GM12891 (cell line): Measurements from ENCODE around the gene WNK1.

Source experiments
- PAX5 ChIP-seq: IDR thresholded peaks from 2 replicates; pipeline ENCODE4 v1.6.1; 2011; ENCODE audit warnings: low read length, moderate library complexity, mild to moderate bottlenecking; ENCODE audit not compliant: insufficient read depth, severe bottlenecking
- POLR2A ChIP-seq: IDR thresholded peaks from 2 replicates; pipeline ENCODE4 v1.6.1; 2011; ENCODE audit warnings: low read depth, low read length, control low read depth
- POLR2AphosphoS5 ChIP-seq: IDR thresholded peaks from 2 replicates; pipeline ENCODE4 v1.6.1; 2011; ENCODE audit warnings: low read depth, low read length, control low read depth
- POU2F2 ChIP-seq: IDR thresholded peaks from 2 replicates; pipeline ENCODE4 v1.6.1; 2011; ENCODE audit warnings: low read depth, mild to moderate bottlenecking, control low read depth, low read length, moderate library complexity
- SPI1 ChIP-seq: IDR thresholded peaks from 2 replicates; pipeline ENCODE4 v1.6.1; 2011; ENCODE audit warnings: low read depth, low read length, control low read depth

DNA sequence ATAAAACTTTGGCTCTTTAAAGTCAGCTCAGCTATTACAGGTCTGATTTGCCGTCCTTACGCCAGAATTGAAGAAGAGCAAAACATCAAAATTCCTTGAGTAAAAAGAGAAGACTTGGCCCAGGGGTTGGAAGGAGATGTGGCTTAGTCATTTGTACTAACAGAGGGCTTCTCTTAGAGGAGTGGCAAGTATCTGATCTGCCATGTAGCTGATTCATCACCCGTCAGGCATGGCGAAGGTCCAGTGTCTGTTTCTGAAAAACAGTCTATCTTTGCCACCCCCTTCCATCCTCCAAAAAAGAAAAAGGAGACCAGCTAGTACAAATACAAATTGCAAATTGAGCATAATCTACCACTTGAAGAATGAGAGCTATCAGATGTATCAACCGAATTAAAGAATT lies 105.2 kb downstream of the WNK1 start:
- no peak for TF ChIP-seq POLR2AphosphoS5
- TF ChIP-seq PAX5, result no peak
- no peak for TF ChIP-seq POU2F2
- TF ChIP-seq POLR2A, result no peak
- no peak for TF ChIP-seq SPI1
